ENCODE measurements around the gene KNTC1. TPM values are rescaled to one million over a fixed set of nuclear protein-coding genes. Genes with fewer than 3 reads are reported as not detected.

Gene KNTC1
- total and polyA plus RNA-seq, 7 donors = 3.0 to 14.4 (median 7.9) TPM

DNA sequence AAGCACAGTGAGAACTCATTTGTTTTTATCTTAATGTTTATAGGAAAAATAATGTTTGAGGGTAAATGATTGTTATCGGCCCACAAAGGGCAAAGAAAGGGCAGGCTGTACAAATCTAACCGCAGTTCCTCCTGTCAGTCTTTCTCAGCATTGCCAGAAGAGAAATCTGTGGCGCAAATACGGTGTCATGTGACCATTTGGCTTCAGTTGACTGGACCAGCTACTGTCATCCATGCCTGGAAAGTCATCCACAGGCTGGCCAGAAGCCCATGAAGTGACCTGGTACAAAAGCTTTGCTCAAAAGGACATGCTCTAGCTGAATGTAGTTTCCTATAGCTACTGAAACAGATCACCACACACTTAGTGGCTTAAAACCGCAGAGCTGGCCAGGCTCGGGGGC lies 132.5 kb downstream of the KNTC1 start:
- TF ChIP-seq POLR2A (IDR thresholded peaks at IDR 0.05) (no peak), POLR2AphosphoS5 (IDR thresholded peaks at IDR 0.05) (no peak), EP300 (IDR thresholded peaks at IDR 0.05) (no peak)
- TF ChIP-seq, protein P1, sequence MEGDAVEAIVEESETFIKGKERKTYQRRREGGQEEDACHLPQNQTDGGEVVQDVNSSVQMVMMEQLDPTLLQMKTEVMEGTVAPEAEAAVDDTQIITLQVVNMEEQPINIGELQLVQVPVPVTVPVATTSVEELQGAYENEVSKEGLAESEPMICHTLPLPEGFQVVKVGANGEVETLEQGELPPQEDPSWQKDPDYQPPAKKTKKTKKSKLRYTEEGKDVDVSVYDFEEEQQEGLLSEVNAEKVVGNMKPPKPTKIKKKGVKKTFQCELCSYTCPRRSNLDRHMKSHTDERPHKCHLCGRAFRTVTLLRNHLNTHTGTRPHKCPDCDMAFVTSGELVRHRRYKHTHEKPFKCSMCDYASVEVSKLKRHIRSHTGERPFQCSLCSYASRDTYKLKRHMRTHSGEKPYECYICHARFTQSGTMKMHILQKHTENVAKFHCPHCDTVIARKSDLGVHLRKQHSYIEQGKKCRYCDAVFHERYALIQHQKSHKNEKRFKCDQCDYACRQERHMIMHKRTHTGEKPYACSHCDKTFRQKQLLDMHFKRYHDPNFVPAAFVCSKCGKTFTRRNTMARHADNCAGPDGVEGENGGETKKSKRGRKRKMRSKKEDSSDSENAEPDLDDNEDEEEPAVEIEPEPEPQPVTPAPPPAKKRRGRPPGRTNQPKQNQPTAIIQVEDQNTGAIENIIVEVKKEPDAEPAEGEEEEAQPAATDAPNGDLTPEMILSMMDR (IDR thresholded peaks at IDR 0.05) = no peak
- intact Hi-C loops (cut with DNase I) = no loop called here
- Histone ChIP-seq H3K9me3 (no peaks in the 10 kb centered on the region), H3K27ac (no peak overlapping the region), H3K4me3 (no peak overlapping the region), H3K36me3 (no peaks in the 10 kb centered on the region), H3K4me1 (no peaks in the 10 kb centered on the region), H3K27me3 (no peaks in the 10 kb centered on the region)
- no peak for DNase-seq
- WGBS, 2 donors = 70 to 83% methylated on average over 6 of the region's 6 CpGs

DNA sequence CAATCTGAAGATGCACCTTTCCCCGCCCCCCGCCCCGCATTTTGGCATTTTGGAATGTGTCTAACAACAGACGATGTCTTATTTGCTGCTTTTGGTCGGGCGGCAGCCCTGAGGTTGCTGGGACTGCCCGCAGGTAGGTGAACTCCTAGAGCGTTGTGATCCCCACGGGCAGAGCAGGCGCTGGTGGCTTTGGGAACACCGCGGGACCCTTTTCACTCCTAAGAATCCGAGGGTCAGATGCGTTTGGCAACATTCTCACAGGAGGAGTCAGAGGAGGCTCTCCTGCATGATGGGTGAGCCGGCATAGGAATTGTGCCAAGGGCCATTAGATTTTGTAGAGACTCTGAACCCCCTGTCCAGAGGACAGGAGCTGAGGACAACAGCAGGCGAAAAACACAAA lies 134.2 kb downstream of the KNTC1 start:
- Histone ChIP-seq H3K36me3 (no peaks in the 10 kb centered on the region), H3K27ac (no peak overlapping the region), H3K9me3 (no peaks in the 10 kb centered on the region), H3K4me1 (no peaks in the 10 kb centered on the region), H3K4me3 (no peak overlapping the region), H3K27me3 (no peaks in the 10 kb centered on the region)
- intact Hi-C loops (cut with DNase I) = no loop called here
- no peak for TF ChIP-seq POLR2AphosphoS5 (IDR thresholded peaks at IDR 0.05)
- 82 to 92% methylated on average over 16 of the region's 16 CpGs for WGBS, 2 donors
- DNase-seq = no peak

DNA sequence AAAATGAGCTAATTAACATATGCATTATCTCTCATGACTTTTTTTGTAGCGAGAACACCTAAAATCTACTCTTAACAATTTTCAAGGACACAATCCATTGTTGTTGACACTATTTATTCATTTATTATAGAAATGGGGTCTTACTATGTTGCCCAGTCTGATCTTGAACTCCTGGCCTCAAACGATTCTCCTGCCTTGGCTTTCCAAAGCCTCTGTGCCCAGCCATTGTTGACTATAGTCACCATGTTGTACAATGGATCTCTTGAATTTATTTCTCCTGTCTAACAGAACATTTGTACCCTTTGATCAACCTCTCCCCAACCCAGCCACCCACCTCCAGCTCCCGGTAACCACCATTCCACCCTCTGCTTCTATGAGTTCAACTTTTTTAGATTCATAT lies 134.9 kb downstream of the KNTC1 start:
- Histone ChIP-seq H3K27ac (no peak overlapping the region), H3K36me3 (no peaks in the 10 kb centered on the region), H3K9me3 (no peaks in the 10 kb centered on the region), H3K27me3 (no peaks in the 10 kb centered on the region), H3K4me1 (no peaks in the 10 kb centered on the region), H3K4me3 (no peak overlapping the region)
- TF ChIP-seq POLR2A (IDR thresholded peaks at IDR 0.05) = no peak
- no peak for TF ChIP-seq POLR2AphosphoS5 (IDR thresholded peaks at IDR 0.05)
- TF ChIP-seq, protein P1 (IDR thresholded peaks at IDR 0.05) = no peak
- no peak for TF ChIP-seq EP300 (IDR thresholded peaks at IDR 0.05)
- no peak for DNase-seq
- WGBS, 2 donors = 93 to 95% methylated on average over 3 of the region's 3 CpGs
- intact Hi-C loops (cut with DNase I) = no loop called here

DNA sequence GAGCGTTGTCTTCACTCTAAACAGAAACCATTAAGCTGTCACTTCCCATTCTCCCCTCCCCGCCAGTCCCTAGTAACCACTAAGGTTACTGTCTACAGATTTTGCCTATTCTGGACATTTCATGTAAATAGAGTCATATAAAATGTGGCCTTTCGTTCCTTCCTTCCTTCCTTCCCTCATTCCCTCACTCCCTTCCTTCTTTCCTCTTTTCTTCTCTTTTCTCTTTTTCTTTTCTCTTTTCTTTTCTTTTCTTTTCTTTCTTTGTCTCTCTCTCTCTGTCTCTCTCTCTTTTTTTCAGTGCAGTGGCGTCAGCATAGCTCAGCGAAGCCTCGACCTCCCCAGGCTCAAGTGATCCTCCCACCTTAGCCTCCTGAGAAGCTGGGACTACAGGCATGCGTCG lies 138.3 kb downstream of the KNTC1 start:
- Histone ChIP-seq H3K27ac (no peak overlapping the region), H3K4me3 (no peak overlapping the region), H3K4me1 (no peaks in the 10 kb centered on the region), H3K9me3 (no peaks in the 10 kb centered on the region), H3K36me3 (no peaks in the 10 kb centered on the region), H3K27me3 (no peaks in the 10 kb centered on the region)
- no peak for DNase-seq
- intact Hi-C loops (cut with DNase I) = no loop called here
- WGBS, 2 donors = 82 to 87% methylated on average over 8 of the region's 8 CpGs
- TF ChIP-seq, protein P1 (IDR thresholded peaks at IDR 0.05) = no peak
- no peak for TF ChIP-seq POLR2A (IDR thresholded peaks at IDR 0.05)
- TF ChIP-seq EP300 (IDR thresholded peaks at IDR 0.05) = no peak
- TF ChIP-seq POLR2AphosphoS5 (IDR thresholded peaks at IDR 0.05) = no peak

DNA sequence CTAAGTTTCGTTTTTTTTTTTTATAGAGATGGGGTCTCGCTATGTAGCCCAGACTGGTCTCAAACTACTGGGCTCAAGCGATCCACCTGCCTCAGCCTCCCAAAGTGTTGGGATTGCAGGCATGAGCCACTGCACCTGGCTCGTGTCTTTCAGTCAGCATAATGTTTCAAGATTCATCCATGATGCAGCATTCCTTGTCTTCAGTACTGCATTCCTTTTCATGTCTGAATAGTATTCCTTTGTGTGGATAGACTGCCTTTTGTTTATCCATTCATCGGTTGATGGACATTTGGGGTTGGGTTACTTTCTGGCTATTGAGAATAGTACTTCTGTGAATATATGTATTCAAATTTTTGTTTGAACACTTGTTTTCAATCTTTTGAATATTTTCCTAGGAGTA lies 138.7 kb downstream of the KNTC1 start:
- H3K27me3 ChIP-seq = no peaks in the 10 kb centered on the region
- no peaks in the 10 kb centered on the region for H3K9me3 ChIP-seq
- intact Hi-C loops (cut with DNase I) = no loop called here
- no peak for TF ChIP-seq EP300 (IDR thresholded peaks at IDR 0.05)
- no peak for TF ChIP-seq POLR2A (IDR thresholded peaks at IDR 0.05)
- TF ChIP-seq, protein P1 (IDR thresholded peaks at IDR 0.05) = no peak
- no peak for TF ChIP-seq POLR2AphosphoS5 (IDR thresholded peaks at IDR 0.05)
- H3K4me3 ChIP-seq = no peak overlapping the region
- no peaks in the 10 kb centered on the region for H3K36me3 ChIP-seq
- DNase-seq = no peak
- WGBS, 2 donors = 90 to 96% methylated on average over 5 of the region's 5 CpGs
- H3K4me1 ChIP-seq = no peaks in the 10 kb centered on the region
- H3K27ac ChIP-seq = no peak overlapping the region
